A673 (cell line): ENCODE data around the gene ASB18.

Source experiments
- EZH2 ChIP-seq: fragments of 200-600 bp; sonication (generic); IDR thresholded peaks from 2 replicates; pipeline ENCODE4 v1.6.1; 2017; ENCODE audit warnings: borderline replicate concordance, low read depth, mild to moderate bottlenecking, mixed read lengths, antibody characterized with exemption, low read length; ENCODE audit not compliant: poor library complexity, severe bottlenecking
- TF ChIP-seq, protein P1 (sequence below): fragments of 300-800, 200-600 bp; sonication (generic); conservative IDR thresholded peaks from 2 replicates; pipeline ENCODE4 v1.5.1; 2017; ENCODE audit warnings: low read depth, mild to moderate bottlenecking, antibody characterized with exemption, low read length, moderate library complexity, mixed read lengths

- TF ChIP-seq, protein P1, sequence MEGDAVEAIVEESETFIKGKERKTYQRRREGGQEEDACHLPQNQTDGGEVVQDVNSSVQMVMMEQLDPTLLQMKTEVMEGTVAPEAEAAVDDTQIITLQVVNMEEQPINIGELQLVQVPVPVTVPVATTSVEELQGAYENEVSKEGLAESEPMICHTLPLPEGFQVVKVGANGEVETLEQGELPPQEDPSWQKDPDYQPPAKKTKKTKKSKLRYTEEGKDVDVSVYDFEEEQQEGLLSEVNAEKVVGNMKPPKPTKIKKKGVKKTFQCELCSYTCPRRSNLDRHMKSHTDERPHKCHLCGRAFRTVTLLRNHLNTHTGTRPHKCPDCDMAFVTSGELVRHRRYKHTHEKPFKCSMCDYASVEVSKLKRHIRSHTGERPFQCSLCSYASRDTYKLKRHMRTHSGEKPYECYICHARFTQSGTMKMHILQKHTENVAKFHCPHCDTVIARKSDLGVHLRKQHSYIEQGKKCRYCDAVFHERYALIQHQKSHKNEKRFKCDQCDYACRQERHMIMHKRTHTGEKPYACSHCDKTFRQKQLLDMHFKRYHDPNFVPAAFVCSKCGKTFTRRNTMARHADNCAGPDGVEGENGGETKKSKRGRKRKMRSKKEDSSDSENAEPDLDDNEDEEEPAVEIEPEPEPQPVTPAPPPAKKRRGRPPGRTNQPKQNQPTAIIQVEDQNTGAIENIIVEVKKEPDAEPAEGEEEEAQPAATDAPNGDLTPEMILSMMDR, result no peak
- no peak for TF ChIP-seq EZH2
Observed at GRCh38 chr2:236284208-236284607, 20.0 kb upstream of the ASB18 start.
